ENCODE measurements around the gene SELENOM.

Gene SELENOM

DNA sequence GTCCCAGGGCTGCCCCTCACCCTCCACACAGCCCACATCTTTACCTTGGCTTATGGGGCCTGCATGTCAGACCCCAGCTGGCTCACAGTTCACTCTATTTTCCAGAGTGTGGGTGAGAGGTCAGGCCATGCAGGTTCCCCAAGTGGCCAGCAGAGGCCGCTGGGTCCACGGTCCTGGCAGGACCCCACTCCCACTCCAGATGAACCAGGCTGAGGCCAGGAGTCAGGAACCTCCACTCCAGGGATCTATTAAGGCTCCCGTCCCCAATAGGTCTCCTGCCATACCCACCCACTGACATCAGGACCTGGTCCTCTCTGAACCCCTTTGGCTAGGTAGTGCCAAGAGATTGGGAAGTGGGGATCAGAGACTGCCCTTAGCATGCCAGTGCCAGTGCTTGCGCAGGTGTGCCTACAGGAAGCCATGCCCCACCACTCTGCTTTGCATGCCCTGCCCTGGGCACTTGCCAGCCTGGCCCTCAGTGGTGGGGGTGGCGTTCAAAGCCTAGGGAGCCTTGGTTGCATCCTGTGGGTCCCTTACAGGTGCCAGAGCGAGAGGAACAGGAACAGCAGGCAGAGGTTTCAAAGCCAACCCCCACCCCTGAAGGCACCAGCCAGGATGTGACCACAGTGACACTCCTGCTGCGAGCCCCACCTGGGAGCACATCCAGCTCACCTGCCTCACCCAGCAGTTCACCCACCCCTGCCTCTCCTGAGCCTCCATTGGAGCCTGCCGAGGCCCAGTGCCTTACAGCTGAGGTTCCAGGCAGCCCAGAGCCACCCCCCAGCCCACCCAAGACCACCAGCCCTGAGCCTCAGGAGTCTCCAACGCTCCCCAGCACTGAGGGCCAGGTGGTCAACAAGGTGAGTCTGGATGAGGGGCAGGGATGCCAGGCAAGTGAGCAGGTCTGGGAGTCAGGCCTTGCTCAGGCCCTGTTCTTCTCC lies 17.9 kb downstream of the SELENOM start:
- H3K9me3 ChIP-seq = no peaks in the 10 kb centered on the region
- H3K27me3 ChIP-seq (ENCODE audit: low read depth) = no peaks in the 10 kb centered on the region
- peak in 1 of 2 experiments; percentile 62 for DNase-seq (ENCODE audit: low spot score in 2 of 2)
- H3K4me3 ChIP-seq = no peak overlapping the region
- H3K4me1 ChIP-seq = no peaks in the 10 kb centered on the region; the same call in 1 of the 2 replicates
- peaks cover 8% of the 10 kb centered on the region for H3K36me3 ChIP-seq (replicated peaks)
- in situ Hi-C loops (cut with MboI; ENCODE audit: low sequenced_read_pairs) = loop anchor here (10.0 kb wide), 1 partner anchor 145 kb away; no protein-coding TSS in a partner anchor

DNA sequence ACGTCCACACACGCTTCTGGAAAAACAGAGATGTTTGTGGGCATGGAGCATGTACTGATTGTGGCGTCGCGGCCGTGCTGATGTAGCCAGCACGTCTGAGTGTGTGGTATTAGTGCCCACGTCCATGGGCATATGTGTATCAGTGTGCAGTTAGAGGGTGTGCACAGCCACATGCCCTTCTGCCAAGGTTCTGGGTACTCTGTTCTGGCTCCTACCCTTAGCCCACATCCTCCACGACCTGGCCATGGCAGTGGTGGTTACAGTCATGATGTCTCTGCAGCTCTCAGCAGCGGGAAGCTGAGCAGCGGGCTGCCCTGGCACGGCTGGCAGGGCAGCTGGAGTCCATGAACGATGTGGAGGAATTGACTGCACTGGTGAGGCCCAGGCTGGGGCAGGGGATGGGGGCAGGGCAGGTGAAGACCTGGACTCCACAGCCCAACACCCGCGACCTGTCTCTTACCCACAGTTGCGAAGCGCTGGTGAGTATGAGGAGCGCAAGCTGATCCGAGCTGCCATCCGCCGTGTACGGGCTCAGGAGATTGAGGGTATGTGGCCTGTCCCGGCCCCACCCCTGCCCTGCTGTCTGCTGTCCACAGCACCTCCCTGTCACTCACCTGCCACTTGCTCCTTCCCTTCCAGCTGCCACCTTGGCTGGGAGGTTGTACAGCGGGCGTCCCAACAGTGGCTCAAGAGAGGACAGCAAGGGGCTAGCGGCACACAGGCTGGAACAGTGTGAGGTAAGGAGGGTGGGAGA lies 19.0 kb downstream of the SELENOM start:
- H3K36me3 ChIP-seq (replicated peaks) = peaks cover 8% of the 10 kb centered on the region
- no peaks in the 10 kb centered on the region for H3K9me3 ChIP-seq
- no peak overlapping the region for H3K4me3 ChIP-seq
- H3K4me1 ChIP-seq = peaks cover 5% of the 10 kb centered on the region
- H3K27me3 ChIP-seq (ENCODE audit: low read depth) = no peaks in the 10 kb centered on the region
- in situ Hi-C loops (cut with MboI; ENCODE audit: low sequenced_read_pairs) = loop anchor here (10.0 kb wide), 1 partner anchor 144 kb away; no protein-coding TSS in a partner anchor
- no peak for DNase-seq (ENCODE audit: low spot score in 2 of 2)

DNA sequence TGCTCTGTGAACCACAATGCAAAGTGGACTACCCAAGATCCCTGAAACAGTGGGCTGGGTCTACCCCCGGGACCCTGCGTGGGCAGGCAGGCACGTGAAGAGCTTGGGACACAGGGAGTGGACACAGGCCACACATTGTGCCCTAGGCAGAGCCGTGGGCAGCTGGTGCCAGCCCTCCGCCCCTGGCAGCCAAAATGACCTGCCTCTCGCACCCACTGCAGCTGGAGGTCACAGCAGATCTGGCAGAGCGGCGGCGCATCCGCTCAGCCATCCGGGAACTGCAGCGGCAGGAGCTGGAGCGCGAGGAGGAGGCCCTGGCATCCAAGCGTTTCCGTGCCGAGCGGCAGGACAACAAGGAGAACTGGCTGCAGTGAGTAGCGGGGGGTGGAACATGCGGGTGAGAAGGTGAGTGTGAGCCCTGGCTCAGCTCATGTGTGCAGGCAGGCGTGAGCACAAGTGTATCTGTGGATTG lies 19.6 kb downstream of the SELENOM start:
- Histone ChIP-seq H3K4me3 (no peak overlapping the region), H3K27me3 (ENCODE audit: low read depth) (no peaks in the 10 kb centered on the region), H3K9me3 (no peaks in the 10 kb centered on the region), H3K4me1 (peaks cover 11% of the 10 kb centered on the region), H3K36me3 (replicated peaks) (peaks cover 8% of the 10 kb centered on the region)
- no peak for DNase-seq (ENCODE audit: low spot score in 2 of 2)
- in situ Hi-C loops (cut with MboI; ENCODE audit: low sequenced_read_pairs) = loop anchor here (10.0 kb wide), 1 partner anchor 143 kb away; no protein-coding TSS in a partner anchor

DNA sequence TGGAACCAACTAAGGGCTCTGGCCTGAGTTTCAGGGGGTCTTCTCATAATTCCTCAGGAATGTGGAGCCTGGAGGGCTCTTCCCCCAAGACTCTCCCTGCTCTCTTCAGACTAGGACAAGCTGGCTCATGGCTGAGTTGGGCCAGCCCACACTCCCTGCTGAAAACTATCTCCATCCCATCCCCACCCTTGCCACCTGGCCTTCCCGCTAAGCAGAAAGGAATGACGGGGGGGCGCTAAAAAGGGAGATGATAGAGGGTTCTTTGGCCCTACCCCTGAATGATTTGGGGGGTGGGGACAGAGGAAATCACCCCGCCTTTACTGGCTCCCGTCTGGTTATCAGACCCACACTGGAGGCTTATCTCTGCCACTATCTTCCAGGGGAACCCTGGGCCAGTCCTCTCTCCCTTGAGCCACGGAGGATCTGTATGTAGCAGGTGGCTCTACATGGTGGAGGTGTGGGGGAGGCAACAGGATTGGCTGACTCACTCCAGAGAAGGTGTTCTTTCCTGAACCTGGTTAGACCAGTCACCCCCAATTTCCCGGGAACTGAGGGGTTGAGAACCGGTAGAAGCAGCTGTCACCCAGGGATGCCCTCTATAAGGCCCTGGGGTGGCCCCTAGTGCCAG lies 20.6 kb downstream of the SELENOM start:
- H3K4me1 ChIP-seq = peaks cover 19% of the 10 kb centered on the region
- DNase-seq (ENCODE audit: low spot score in 2 of 2) = no peak

DNA sequence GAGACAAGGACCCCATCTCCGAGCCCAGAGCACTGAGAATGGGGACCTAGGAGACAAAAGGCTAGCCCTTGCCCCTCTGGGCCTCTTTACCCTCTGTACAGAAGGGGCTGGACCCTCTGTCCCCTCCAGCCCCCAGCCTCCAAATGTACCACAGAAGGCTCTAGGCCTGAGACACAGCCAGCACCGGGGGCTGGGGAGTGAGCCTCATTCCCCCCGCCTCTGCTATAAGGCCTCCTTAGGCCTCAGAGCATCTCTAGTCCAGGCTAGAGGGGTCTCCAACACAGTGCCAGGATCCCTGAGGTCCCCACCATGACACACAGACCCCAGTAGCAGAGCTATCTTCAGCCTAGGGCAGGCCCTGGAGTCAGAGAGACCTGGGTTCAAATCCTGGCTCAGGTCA lies 21.4 kb downstream of the SELENOM start:
- in situ Hi-C loops (cut with MboI; ENCODE audit: low sequenced_read_pairs) = loop anchor here (10.0 kb wide), 1 partner anchor 141 kb away; no protein-coding TSS in a partner anchor
- peaks cover 20% of the 10 kb centered on the region for H3K4me1 ChIP-seq
- no peaks in the 10 kb centered on the region for H3K27me3 ChIP-seq (ENCODE audit: low read depth)
- no peak overlapping the region for H3K4me3 ChIP-seq
- peaks cover 8% of the 10 kb centered on the region for H3K36me3 ChIP-seq (replicated peaks)
- H3K9me3 ChIP-seq = no peaks in the 10 kb centered on the region
- DNase-seq (ENCODE audit: low spot score in 2 of 2) = no peak

More for the DNA sequence above, 20.6 kb downstream of the SELENOM start:
- Histone ChIP-seq H3K4me3 (no peak overlapping the region), H3K36me3 (replicated peaks) (peaks cover 8% of the 10 kb centered on the region), H3K9me3 (no peaks in the 10 kb centered on the region), H3K27me3 (ENCODE audit: low read depth) (no peaks in the 10 kb centered on the region)
- in situ Hi-C loops (cut with MboI; ENCODE audit: low sequenced_read_pairs) = loop anchor here (10.0 kb wide), 1 partner anchor 142 kb away; no protein-coding TSS in a partner anchor

DNA sequence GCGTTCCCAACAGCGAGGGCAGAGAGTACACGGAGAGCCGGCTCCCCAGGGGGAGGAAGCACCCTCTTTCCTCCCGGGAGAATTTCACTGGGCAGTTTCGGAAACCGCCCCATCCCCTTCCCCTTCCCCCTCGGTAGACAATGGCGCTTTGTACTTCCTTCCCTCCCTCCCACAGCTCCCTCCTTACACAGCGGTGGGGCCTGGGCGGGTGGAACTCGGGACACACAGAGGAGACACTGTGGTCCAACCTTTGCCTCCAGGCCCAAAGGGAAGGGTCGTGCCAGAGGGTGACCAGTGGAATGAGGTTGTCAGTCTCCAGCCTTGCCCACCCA lies 21.9 kb downstream of the SELENOM start:
- in situ Hi-C loops (cut with MboI; ENCODE audit: low sequenced_read_pairs) = loop anchor here (10.0 kb wide), 1 partner anchor 141 kb away; no protein-coding TSS in a partner anchor
- Histone ChIP-seq H3K9me3 (no peaks in the 10 kb centered on the region), H3K27me3 (ENCODE audit: low read depth) (no peaks in the 10 kb centered on the region), H3K4me1 (peaks cover 21% of the 10 kb centered on the region), H3K36me3 (replicated peaks) (peaks cover 8% of the 10 kb centered on the region), H3K4me3 (peak overlapping the region; percentile 76)
- DNase-seq (ENCODE audit: low spot score in 2 of 2) = peak; percentile 36 to 67

DNA sequence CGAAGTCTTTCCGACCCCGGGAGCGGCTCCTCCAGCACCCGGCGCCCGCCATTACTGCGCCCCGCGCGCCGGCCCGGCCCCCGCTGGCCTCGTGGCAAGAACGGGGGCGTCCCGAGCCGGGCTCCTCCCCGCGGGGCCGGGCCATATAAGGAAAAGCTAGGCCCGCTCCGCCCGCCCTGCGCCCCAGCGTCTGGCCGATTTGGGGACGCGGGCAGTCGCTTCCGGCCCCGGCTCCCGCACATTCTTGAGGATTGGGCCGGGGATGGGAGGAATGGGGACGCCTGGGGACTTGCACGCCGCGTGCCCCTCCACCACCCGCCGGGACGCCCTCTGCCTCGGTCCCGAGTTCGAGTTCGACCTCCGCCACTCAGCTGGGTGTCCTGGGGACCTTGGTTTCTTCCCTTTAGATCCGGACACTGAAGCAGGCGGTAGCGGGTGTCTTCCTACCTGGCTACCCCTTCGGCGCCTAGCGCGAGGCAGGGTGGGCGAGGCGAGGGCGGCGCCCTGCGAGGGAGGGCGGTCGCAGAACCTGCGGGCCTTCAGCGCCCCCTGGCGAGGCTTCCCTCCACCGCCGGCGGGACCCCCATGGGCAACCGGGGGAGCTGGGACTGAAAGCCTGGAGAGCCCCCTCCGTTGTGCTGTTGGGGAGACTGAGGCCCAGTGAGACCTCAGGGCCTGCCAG lies 22.4 kb downstream of the SELENOM start:
- DNase-seq (ENCODE audit: low spot score in 2 of 2) = peak; percentile 63 to 89
- no peaks in the 10 kb centered on the region for H3K27me3 ChIP-seq (ENCODE audit: low read depth)
- peaks cover 22% of the 10 kb centered on the region for H3K4me1 ChIP-seq
- H3K4me3 ChIP-seq = peak overlapping the region; percentile 76
- in situ Hi-C loops (cut with MboI; ENCODE audit: low sequenced_read_pairs) = loop anchor here (10.0 kb wide), 1 partner anchor 140 kb away; no protein-coding TSS in a partner anchor
- H3K9me3 ChIP-seq = no peaks in the 10 kb centered on the region
- peaks cover 8% of the 10 kb centered on the region for H3K36me3 ChIP-seq (replicated peaks)

DNA sequence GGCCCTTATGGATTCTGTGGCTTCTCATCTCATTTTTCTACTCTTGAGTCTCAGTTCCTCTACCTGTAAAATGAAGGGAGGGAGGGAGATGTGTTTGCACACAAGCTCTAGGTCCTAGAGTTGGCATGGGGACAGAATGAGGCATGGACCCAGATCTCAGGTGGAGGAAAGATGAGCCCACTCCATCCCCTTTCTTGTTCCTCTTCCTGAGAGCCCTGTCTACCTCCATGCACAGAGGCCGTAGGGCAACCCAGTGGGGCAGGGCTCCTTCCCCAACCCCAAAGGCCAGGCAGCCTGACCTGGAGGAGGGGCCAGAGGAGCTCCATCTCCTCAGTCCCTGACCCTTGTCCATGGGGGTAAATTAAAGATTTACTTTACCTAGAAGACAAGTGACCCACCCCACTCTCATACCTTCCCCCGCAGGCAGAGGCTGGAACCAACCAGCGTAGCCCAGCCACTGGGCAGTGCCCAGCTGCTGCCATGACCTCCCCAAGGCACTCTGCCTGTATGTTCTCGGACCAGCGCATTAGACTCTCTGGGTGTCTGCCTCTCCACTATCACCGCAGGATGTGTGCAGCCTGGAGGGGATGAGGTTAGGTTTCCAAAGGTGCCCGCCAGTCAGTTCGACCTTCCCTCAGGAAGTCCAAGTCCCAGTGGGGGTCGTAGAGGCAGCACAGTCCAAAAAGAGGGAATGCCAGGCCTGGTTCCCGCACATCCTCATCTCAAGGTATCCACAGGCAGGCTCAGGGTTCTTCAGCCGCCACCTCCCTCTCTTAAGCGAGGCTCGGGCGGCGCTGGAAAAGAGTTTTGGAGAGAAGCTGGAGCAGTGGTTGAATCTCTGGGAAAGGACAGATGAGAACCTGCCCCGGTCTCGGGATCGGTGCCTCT lies 23.2 kb downstream of the SELENOM start:
- DNase-seq (ENCODE audit: low spot score in 2 of 2) = no peak
- in situ Hi-C loops (cut with MboI; ENCODE audit: low sequenced_read_pairs) = loop anchor here (10.0 kb wide), 1 partner anchor 139 kb away; no protein-coding TSS in a partner anchor

DNA sequence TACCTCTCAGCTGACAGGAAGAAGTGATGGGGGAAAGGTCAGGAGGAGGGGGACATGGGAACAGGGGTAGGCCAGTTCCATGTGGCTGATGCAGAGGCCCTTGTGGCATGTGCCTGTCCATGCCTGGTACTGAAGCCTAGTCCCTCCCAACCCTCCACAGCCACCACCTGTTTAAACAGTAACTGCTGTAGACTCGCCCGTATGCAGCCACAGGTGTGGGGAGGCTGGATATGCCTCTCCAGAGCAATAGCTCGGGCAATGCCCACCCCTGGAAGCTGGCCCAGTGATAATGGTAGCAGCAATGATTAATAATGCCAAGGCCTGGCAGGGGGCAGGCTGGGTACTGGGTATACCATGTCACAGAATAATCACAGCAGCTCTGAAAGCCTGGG lies 24.0 kb downstream of the SELENOM start:
- H3K4me3 ChIP-seq = peak overlapping the region; percentile 76
- in situ Hi-C loops (cut with MboI; ENCODE audit: low sequenced_read_pairs) = loop anchor here (10.0 kb wide), 1 partner anchor 139 kb away; no protein-coding TSS in a partner anchor
- peaks cover 22% of the 10 kb centered on the region for H3K4me1 ChIP-seq
- H3K36me3 ChIP-seq (replicated peaks) = peaks cover 3% of the 10 kb centered on the region
- DNase-seq (ENCODE audit: low spot score in 2 of 2) = no peak
- no peaks in the 10 kb centered on the region for H3K27me3 ChIP-seq (ENCODE audit: low read depth)
- H3K9me3 ChIP-seq = no peaks in the 10 kb centered on the region

More for the DNA sequence above, 23.2 kb downstream of the SELENOM start:
- Histone ChIP-seq H3K36me3 (replicated peaks) (peaks cover 8% of the 10 kb centered on the region), H3K4me3 (peak overlapping the region; percentile 76), H3K27me3 (ENCODE audit: low read depth) (no peaks in the 10 kb centered on the region), H3K4me1 (peaks cover 22% of the 10 kb centered on the region), H3K9me3 (no peaks in the 10 kb centered on the region)

DNA sequence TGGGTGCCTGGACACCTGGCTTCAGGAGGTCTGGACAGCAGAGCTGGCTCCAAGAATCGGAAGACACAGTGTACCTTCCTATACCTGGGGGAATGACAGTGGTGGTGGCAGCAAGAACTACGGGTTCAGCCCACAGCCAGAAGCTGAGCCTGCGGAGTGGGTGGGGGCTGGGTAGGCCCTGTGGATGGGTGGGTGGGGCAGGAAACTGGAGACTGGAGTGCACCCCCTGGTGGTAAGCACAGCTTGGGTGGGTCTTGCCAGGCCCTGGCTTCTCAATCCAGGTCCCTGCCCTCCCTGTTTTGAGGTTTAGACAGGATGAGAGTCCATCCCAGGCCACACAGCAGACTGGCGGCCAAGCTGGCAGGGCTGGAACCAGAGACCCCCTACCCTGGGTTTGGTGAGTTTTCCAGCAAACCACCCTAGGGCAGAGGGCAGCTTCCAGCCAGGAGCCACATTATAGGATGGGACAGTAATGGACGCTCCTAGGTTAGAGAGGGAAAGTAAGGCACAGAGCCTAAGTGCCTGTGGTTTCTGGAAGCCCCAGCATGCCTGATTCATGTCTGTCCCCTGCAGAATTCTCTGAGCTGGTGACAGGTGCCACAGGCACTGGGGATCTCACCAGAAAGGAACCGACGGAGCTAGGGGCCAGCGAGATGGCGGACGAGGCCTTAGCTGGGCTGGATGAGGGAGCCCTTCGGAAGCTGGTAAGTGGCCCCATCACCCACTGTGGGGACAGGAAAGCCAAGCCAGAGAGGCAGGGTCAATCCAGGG lies 24.6 kb downstream of the SELENOM start:
- peak; percentile 42 to 86 for DNase-seq (ENCODE audit: low spot score in 2 of 2)
- no peaks in the 10 kb centered on the region for H3K27me3 ChIP-seq (ENCODE audit: low read depth)

DNA sequence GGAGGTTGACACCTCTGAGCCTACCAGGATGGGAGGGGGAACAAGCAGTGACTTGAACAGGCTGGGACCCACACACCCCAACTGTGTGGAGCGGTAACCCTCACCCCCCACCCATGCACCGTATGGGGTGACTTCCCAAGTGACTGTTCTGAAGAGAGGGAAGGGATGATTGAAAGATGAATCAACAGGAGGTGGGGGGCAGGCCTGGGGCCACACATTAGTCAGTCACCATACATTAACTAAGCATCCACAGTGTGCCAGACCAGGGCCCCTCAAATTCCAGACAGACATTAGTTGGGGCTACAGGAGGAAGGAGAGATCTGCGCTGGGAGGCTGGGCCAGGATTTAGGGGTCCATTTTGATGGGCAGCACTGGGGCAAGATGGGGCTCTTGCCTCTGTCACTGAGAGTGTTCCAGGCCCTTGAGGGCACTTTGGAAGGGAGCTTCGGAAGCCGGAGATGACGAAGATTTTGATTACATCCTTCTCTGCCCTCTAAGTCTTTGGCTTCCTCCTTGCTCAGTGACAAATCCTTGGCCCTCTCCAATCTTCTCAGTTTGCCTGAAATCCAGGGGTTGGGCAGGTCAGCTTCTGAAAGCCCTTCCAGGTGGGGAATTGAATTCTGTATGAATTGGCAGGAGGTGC lies 25.3 kb downstream of the SELENOM start:
- Histone ChIP-seq H3K36me3 (replicated peaks) (no peaks in the 10 kb centered on the region; the same call in 1 of the 2 replicates), H3K4me3 (peak overlapping the region; percentile 59), H3K4me1 (peaks cover 22% of the 10 kb centered on the region), H3K9me3 (no peaks in the 10 kb centered on the region), H3K27me3 (ENCODE audit: low read depth) (no peaks in the 10 kb centered on the region)
- in situ Hi-C loops (cut with MboI; ENCODE audit: low sequenced_read_pairs) = loop anchor here (10.0 kb wide), 1 partner anchor 137 kb away; no protein-coding TSS in a partner anchor
- no peak for DNase-seq (ENCODE audit: low spot score in 2 of 2)

More for the DNA sequence above, 24.6 kb downstream of the SELENOM start:
- peaks cover 22% of the 10 kb centered on the region for H3K4me1 ChIP-seq
- no peaks in the 10 kb centered on the region; the same call in 1 of the 2 replicates for H3K36me3 ChIP-seq (replicated peaks)
- no peaks in the 10 kb centered on the region for H3K9me3 ChIP-seq
- H3K4me3 ChIP-seq = no peak overlapping the region
- in situ Hi-C loops (cut with MboI; ENCODE audit: low sequenced_read_pairs) = loop anchor here (10.0 kb wide), 1 partner anchor 138 kb away; no protein-coding TSS in a partner anchor

Measured in HAP-1 (cell line).